ENCODE measurements around the gene EIF2AK3. TPM values are rescaled to one million over a fixed set of nuclear protein-coding genes. Genes with fewer than 3 reads are reported as not detected.

The EIF2AK3 gene
- total and polyA plus RNA-seq, 2 of the 8 experiments (the other 6 are each of a cell fraction or from before 2014, with no cell fraction given), result 5.8 to 22.8 TPM

GRCh38 chr2:88521445-88522073 is 105.7 kb downstream of the EIF2AK3 start:
- Histone ChIP-seq H3K14ac (ENCODE audit: insufficient read length) (no peak overlapping the region), H3K9me3 (ENCODE audit: insufficient read depth in 2 of 2, low read depth in 1 of 2, low read length in 1 of 2) (no peaks in the 10 kb centered on the region), H4K5ac (ENCODE audit: insufficient read length, low read depth, low read length) (no peak overlapping the region), H3K56ac (replicated peaks; ENCODE audit: insufficient read length, low read depth, low read length) (no peak overlapping the region), H4K8ac (ENCODE audit: extremely low read depth, insufficient read depth, low read length) (no peak overlapping the region), H3K27me3 (replicated peaks in 1 of 4; ENCODE audit: control insufficient read depth in 3 of 4, extremely low read depth in 1 of 4, insufficient read depth in 3 of 4, low read length in 3 of 4) (no peaks in the 10 kb centered on the region; a peak in 1 of 7 replicates), H3K4ac (replicated peaks; ENCODE audit: insufficient read length, low read depth, low read length) (no peak overlapping the region), H3K4me2 (ENCODE audit: insufficient read depth in 1 of 2, low read depth in 2 of 2, low read length in 2 of 2) (no peak overlapping the region), H2BK20ac (ENCODE audit: low read length) (no peak overlapping the region; the same call in 1 of the 2 replicates), H2BK12ac (ENCODE audit: low read depth, low read length) (no peak overlapping the region), H3K4me1 (replicated peaks in 1 of 4; ENCODE audit: control insufficient read depth in 3 of 4, insufficient read depth in 4 of 4, low read length in 3 of 4) (peaks cover 0 to 18% (median 11%) of the 10 kb centered on the region in 4 experiments; a peak in 6 of 7 replicates), H2AK5ac (ENCODE audit: low read depth, low read length) (no peak overlapping the region), H3K79me1 (ENCODE audit: low read depth, low read length) (no peaks in the 10 kb centered on the region), H3K18ac (ENCODE audit: extremely low read depth, low read length) (no peak overlapping the region), H3K9ac (replicated peaks in 1 of 4; ENCODE audit: extremely low read depth in 1 of 4, low read depth in 3 of 4, low read length in 3 of 4) (no peak overlapping the region), H3K36me3 (ENCODE audit: control insufficient read depth in 2 of 4, insufficient read depth in 4 of 4, low read length in 3 of 4) (no peaks in the 10 kb centered on the region), H3K27ac (ENCODE audit: low read depth, low read length) (no peak overlapping the region), H3K23ac (ENCODE audit: insufficient read length) (no peak overlapping the region), H2AFZ (ENCODE audit: low read length) (no peak overlapping the region), H4K91ac (replicated peaks; ENCODE audit: insufficient read length, low read length) (no peak overlapping the region), H3K4me3 (ENCODE audit: extremely low read depth in 1 of 4, insufficient read depth in 2 of 4, low read depth in 3 of 4, low read length in 4 of 4) (no peak overlapping the region), H2BK15ac (ENCODE audit: low read length) (no peak overlapping the region), H4K20me1 (replicated peaks in 1 of 2; ENCODE audit: control insufficient read depth in 1 of 2, insufficient read depth in 2 of 2, low read length in 2 of 2) (no peaks in the 10 kb centered on the region), H3K23me2 (ENCODE audit: low read depth, low read length) (no peaks in the 10 kb centered on the region), H2BK120ac (replicated peaks; ENCODE audit: low read depth, low read length) (no peak overlapping the region), H3K79me2 (ENCODE audit: control insufficient read depth in 1 of 2, insufficient read depth in 2 of 2, low read length in 2 of 2) (no peaks in the 10 kb centered on the region), H2BK5ac (ENCODE audit: low read depth, low read length) (no peak overlapping the region)
- POLR2A ChIA-PET (ENCODE audit: partially characterized antibody), result interaction anchor here (0.9 kb wide), 1 partner anchor 17 kb away, joined by 3 read pairs; no protein-coding TSS in a partner anchor
- FAIRE-seq, result no peak
- CTCF ChIA-PET (ENCODE audit: partially characterized antibody), result interaction anchor here (0.6 to 0.8 kb wide), 2 partner anchors 10 to 11 kb away, joined by 4 to 6 read pairs; no protein-coding TSS in a partner anchor
- 97% methylated on average over 2 of the region's 2 CpGs; no CpG with 5 or more reads in 1 of the 2 experiments for WGBS, 2 experiments (ENCODE audit: extremely low coverage in 1 of 2, insufficient coverage in 1 of 2, insufficient read length in 1 of 2, insufficient replicate concordance in 2 of 2, low coverage in 1 of 2, low lambda C conversion rate in 2 of 2, missing lambda C conversion rate in 1 of 2)
- no peak for DNase-seq (ENCODE audit: low read depth in 1 of 2, low spot score in 2 of 2)
- TF ChIP-seq FOSL1 (IDR thresholded peaks at IDR 0.05; ENCODE audit: insufficient read depth, low read depth, low read length) (no peak), TEAD4 (IDR thresholded peaks at IDR 0.05; ENCODE audit: low read depth, low read length) (no peak), KDM4A (IDR thresholded peaks at IDR 0.05; ENCODE audit: low read depth, low read length, severe bottlenecking) (no peak), EZH2 (IDR thresholded peaks at IDR 0.05; ENCODE audit: low read depth, low read length, severe bottlenecking) (no peak), ATF2 (IDR thresholded peaks at IDR 0.05; ENCODE audit: low read length) (no peak), RXRA (IDR thresholded peaks at IDR 0.05; ENCODE audit: insufficient read depth, low read depth, low read length) (no peak), TAF7 (optimal IDR thresholded peaks at IDR 0.05; ENCODE audit: borderline replicate concordance, low read depth, low read length) (no peak), CHD1 (IDR thresholded peaks at IDR 0.05; ENCODE audit: low read depth, low read length) (no peak), MAFK (IDR thresholded peaks at IDR 0.05; ENCODE audit: low read depth, low read length) (no peak), POU5F1 (IDR thresholded peaks at IDR 0.05; ENCODE audit: low read depth, low read length) (no peak), PHF8 (conservative IDR thresholded peaks at IDR 0.05; ENCODE audit: low read depth, low read length) (no peak)

Data from H1 (cell line).